Retinal pigment epithelial cell (primary cell): ENCODE results near the gene CADPS.

Experiments used
- DNase-seq: peaks from one replicate; pipeline ENCODE4 v3.0.0-alpha.2; 2010; ENCODE audit warnings: low read depth
- H3K4me3 ChIP-seq: 2 replicates; pipeline ENCODE4 v1.5.1; 2011; ENCODE audit warnings: mild to moderate bottlenecking, low read length, control low read depth, moderate library complexity
- TF ChIP-seq, protein P1 (sequence below): conservative IDR thresholded peaks from 2 replicates; pipeline ENCODE4 v1.5.1; 2011; ENCODE audit warnings: low read depth, low read length, control low read depth, inconsistent platforms

Gene CADPS

DNA sequence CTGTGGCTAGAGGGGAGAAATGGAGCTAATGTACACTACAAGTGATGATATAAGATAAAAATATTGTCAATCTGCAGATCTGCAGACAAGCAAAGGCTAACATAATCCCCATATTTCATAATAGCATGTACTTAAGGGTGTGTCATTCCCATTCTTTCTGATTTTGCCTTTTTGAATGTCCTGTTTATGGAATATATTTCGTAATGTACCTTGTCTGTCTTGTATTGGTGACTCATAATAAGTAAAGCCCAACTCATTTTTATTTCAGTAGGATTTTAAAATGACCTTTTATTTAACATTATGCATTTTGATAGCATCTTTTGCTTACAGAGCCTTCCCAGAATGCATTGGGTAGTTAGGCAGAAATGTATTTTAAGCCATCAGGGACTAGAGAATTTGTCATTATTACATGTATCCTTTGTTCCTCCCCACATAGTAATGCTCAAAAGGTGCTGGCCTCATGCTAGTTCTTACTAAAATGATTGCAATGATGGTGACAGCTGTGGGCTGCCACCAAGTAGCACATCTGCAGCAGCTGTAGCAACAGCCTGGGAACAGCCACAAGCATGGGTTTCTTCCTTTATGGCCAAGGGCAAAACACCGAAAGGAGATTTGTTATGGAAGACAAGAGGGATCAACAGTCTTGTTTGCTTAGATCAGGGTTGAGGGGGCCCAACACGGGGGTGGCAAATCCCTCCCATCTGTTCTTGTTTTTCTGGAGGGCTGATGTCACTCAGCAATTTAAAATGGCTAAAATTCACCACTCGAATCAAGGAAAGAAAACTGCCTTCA, 188.5 kb downstream of the CADPS start:
- DNase-seq: no peak
- H3K4me3 ChIP-seq: no peak overlapping the region
- TF ChIP-seq, protein P1, sequence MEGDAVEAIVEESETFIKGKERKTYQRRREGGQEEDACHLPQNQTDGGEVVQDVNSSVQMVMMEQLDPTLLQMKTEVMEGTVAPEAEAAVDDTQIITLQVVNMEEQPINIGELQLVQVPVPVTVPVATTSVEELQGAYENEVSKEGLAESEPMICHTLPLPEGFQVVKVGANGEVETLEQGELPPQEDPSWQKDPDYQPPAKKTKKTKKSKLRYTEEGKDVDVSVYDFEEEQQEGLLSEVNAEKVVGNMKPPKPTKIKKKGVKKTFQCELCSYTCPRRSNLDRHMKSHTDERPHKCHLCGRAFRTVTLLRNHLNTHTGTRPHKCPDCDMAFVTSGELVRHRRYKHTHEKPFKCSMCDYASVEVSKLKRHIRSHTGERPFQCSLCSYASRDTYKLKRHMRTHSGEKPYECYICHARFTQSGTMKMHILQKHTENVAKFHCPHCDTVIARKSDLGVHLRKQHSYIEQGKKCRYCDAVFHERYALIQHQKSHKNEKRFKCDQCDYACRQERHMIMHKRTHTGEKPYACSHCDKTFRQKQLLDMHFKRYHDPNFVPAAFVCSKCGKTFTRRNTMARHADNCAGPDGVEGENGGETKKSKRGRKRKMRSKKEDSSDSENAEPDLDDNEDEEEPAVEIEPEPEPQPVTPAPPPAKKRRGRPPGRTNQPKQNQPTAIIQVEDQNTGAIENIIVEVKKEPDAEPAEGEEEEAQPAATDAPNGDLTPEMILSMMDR: no peak

DNA sequence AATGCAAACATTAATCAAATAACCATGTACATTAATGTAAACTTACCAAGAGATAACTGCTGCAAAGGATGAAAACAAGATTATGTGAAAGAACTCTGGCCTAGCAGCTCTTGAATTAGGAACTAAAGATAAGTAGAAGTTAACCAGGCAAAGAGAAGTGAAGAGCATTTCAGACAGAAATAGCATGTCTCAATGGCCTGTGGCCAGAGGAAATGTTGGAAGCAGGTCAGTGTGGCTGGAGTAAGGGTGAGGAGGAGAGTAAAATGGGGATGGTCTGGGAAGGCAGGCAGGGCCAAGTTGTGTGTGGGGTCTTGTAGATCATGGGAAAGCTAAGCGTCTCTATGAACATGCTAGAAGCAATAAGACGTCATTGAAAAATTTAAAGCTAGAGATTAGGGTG, 192.4 kb downstream of the CADPS start:
- H3K4me3 ChIP-seq: no peak overlapping the region
- TF ChIP-seq, protein P1: no peak
- no peak for DNase-seq

DNA sequence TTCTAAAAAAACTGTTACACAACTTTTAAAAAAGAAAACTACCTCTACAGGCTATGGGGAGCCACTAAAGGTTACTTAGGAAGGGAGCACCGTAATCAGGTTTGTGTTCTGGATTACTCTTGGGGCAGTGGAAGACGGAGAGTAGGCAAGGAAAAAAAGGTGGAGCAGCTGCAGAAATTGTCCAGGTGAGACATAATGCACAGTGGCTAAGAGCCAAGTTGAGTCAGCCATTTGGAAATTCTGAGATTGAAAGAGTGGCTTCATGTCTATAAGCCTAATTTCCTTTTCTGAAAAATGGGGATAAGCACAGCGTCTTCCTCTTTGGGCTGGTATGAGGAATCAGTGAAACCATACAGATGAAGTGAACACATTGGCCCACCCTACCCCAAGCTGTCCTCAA, 195.2 kb downstream of the CADPS start:
- TF ChIP-seq, protein P1: no peak
- no peak for DNase-seq
- H3K4me3 ChIP-seq: no peak overlapping the region

DNA sequence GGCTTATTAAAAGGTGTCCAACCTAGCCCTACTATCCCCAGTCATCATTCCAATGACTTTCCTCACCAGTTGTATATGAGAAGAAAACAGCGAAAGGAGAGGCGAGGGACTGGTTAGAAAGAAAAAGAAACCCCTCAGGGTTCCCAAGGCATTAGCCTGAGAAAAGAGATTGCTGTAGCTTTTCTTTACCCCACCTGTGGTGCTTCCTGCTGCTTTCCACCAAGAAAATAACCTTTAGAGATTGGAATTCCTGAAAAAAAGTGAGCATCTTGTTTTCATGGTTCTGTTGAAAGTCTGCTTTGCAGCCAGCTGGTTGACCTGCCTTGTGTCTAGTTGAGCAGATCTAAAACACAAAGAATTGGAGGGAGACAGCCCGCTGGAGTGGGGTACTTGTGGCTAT, 196.4 kb downstream of the CADPS start:
- H3K4me3 ChIP-seq: no peak overlapping the region
- TF ChIP-seq, protein P1: no peak
- DNase-seq: no peak

DNA sequence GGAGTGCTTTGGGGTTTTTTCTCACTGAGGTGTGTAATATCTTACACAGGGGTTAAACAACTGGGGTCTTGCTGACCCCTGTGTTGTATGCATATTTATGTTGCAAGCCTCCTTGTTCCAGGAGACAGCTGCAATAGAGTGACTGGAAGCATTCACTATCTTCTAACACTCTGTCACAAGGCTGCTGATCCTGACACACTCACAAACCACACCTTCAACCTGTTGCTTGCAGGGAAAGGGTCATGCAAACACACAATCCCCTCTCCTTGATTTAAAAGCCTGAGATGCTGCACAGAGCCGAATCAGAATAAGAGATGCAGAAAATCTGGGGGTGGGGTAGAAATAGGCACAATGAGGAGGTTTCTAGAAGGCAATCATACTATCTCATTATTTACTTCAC, 197.3 kb downstream of the CADPS start:
- DNase-seq: no peak
- TF ChIP-seq, protein P1: no peak
- no peak overlapping the region for H3K4me3 ChIP-seq

DNA sequence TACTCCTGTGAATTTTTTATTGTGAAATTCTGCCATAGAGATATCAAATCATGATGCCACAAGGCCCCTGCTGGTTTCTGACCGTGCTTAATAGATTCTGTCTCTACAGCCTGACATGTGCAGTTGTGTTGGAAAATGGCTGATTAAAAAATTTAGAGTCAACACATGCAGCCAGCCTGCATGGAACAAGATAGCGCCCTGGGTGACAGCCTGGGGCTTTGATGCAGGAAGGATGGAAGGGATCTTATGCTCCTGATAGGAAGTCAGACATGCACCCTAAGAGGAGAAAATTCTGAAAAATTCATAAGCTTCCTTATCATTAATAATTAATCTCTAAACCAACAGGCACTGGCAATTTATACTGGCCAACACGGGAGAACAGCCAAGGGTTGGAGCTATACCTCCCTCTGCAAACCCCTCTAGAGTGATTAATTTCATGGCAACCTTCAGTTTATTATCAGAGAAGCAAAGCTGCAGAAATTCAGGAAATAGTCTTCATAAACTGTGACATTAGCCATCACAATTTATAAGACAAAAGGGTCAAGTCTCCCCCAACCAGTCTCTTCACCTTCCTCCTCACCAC, 198.4 kb downstream of the CADPS start:
- no peak for DNase-seq
- TF ChIP-seq, protein P1: no peak

DNA sequence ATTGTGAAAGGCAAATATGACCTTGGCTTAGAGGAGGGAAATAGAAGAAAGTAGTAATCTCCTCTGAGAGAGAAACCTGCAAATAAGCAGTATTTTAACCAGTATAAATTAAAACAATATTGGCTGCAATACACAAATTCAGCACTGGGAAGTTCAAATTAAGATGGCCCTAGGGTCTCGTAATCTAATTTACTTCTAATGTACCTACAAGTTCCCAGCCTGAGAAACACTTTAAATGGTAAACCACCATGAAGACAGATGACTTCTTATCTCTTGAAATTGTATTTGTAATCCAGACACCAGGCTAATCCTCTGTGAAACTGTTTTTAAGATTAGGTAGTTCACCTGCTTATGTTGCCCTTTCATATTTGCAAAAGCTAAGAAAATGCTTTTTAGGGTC, 199.7 kb downstream of the CADPS start:
- DNase-seq: no peak
- TF ChIP-seq, protein P1: no peak
- no peak overlapping the region for H3K4me3 ChIP-seq

More for the DNA sequence above, 198.4 kb downstream of the CADPS start:
- no peak overlapping the region for H3K4me3 ChIP-seq
